DMS79 treated with DMSO at 0.1 percent for 48 hours (cell line): ENCODE measurements around the gene ST6GALNAC6.
"Not testable (repeated sequence)": the region's sequence is repeated elsewhere in the genome, so short reads cannot be mapped to it uniquely, and the experiment has no call there.

Source experiments
- DNase-seq: peaks from one replicate; lab custom pipeline; 2025; lab: John Stamatoyannopoulos, UW

Gene ST6GALNAC6

DNA sequence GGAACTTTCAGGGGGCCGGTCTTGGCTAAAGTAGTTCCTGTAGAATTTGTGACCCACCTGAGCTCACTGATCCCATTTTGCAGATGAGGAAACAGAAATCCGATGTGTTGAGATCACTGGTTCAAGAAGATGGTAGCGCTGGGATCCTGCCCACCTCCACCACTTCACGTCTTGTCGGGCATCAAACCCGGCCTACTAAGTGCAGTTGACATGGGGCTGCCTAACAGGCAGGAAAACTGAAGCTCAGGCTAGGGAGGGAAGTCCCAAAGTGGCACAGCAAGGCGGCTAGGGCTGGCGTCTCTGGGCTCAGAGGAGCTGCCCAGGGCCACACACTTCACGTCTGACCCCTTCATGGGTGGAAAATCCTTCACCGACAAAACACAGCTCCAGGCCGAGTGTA is 44.4 kb downstream of the ST6GALNAC6 start:
- no peak for DNase-seq

DNA sequence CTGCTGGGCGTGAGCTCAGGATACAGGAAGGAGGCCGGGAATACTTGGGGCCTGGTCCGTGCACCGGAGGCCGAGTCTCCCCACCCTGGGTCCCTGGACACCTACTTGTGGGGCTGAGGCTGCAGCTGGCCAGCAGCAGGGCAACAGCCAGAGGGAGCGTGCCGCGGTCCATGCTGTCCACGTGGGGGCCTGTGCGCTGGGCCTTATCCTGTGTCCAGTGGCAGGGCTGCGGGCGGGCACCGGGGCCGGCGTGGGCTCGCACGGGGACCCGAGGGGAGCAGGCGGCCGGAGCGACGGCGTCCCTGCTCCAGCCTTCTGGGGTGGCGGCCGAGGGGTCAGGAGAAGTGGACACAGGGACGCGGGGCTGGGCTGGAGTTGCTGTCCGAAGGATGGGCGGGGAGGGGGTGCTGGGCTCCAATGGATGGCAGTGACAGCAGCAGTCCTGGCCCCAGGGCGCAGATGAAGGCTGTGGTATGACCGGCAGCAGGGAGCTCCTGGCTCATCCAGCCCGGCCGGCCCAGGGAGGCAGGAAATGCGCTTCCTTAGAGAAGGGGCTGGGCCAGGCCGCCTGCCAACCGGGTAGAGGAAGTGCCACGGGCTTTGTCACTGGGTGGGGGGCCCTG is 45.1 kb downstream of the ST6GALNAC6 start, which contains the start of gene ENG:
ENG (minus strand) TSS at position 475 of the 623 bp plus-strand sequence; CDS start at position 172, 303 bp downstream.
- DNase-seq: no peak

DNA sequence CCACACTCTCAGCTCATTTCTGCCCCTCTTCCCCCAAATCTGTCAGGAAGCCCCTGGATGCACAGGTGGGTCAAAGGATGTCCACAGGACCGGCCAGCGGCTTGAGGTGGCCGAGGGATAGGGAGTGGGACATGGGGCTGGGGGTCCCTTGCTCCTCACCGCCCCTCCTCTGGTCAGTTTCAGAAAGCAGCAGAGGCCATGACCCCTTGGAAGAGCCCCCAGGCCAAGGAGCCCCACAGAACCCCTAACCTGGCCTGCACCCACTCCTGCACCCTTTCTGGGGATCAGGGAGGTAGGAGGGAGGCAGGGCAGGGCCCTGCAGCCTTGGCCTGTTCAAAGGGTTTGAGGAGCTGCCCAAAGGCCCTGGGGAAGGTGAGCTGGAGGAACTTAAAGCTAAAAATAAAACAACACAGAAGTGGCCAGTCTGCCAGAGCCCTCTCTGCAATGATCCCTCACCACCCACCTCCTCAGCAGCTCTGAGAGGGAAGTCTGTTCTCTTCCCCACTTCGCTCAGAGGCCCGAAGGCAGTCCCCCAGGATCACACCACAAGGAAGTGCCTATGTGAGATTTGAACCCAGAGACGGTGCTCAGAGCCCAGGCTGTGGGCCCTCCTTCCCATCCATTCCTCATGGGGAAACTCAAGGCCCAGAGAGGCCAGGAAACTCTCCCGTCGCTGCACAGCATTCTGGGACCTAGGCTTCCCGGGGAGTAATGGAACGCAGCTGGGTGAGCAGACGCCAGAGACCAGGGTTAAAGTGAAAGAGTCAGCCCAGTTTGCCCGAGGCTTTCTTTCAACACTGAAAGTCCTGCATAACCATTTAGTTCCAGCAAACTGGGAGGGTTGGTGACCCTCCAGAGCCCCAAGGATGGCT is 45.9 kb downstream of the ST6GALNAC6 start:
- no peak for DNase-seq

DNA sequence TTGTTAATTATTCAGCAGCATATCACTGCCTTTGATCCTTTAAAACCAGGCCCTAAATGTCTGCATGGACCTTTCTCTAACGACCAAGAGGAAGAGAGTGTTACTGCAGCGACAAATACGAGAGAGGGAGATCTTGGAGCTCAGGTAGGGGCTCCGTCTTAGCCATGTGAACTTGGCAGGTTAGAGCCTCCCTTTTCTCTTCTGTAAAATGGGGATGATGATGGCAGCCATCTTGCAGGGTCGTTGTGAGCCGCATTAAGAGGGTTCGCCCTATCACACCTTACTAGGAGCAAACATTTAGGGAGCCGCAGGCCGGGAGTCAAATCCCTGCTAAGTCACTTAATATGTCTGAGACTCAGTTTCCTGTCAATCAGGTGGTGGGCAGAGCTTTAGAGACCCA is 46.6 kb downstream of the ST6GALNAC6 start:
- DNase-seq: no peak

DNA sequence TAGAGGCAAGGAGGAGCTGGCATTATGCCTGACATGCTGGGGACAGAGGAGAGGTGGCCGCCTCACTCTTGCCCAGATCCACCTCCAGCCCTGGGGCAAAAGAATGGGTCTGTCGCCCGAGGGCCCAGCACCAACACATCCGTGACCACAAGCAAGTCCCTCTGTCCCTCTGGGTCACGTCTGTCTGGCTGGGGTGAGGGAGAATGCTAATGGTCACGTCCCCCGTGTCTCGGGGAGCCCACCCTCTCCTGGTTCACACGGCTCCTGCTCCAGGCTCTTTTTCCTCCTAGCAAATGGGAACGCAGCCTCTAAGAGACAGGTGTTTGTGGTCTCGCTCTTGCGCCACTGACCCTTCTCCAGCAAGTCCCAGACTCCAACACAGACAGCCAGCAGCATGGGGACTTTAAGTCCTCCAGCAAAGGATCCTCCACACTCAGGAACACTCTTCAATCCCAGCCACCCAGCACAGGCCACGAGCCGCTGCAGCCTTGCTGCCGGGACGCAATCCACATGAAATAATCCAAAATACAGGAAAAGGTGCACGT is 49.0 kb downstream of the ST6GALNAC6 start:
- no peak for DNase-seq

DNA sequence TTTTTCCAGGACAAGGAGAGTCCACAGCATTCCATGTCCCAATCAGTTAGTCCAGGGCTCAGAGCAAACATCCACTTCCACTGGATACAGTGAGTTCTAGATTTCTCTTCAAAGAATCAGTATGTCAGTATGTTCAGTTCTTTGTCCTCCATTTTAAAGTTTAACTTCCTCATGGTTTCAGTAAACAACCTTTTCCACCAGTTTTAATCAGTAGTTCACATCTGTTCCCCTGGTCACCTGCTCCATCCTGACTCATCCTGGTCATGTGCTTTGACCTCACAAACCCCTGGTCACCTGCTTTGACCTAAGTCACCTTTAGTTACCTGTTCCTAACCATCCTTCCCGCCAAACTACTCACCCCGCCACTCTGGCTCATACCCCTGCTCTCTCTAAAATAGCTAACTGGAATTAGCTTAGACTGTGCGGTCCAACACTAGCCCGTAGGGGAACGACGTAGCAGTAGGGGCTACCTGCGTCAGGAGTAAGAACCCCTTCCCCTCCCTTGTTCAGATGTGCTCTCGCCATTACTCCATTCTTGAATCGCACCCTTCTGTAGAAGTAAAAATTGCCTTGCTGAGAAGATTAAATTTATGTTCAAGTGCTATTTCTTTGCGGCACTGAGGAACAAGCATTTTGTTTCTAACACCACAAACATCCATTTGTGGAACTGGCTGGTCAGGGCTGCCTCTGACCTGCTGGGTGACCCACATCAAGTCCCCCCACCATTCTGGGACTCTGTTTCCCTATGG is 50.5 kb downstream of the ST6GALNAC6 start:
- no peak for DNase-seq

DNA sequence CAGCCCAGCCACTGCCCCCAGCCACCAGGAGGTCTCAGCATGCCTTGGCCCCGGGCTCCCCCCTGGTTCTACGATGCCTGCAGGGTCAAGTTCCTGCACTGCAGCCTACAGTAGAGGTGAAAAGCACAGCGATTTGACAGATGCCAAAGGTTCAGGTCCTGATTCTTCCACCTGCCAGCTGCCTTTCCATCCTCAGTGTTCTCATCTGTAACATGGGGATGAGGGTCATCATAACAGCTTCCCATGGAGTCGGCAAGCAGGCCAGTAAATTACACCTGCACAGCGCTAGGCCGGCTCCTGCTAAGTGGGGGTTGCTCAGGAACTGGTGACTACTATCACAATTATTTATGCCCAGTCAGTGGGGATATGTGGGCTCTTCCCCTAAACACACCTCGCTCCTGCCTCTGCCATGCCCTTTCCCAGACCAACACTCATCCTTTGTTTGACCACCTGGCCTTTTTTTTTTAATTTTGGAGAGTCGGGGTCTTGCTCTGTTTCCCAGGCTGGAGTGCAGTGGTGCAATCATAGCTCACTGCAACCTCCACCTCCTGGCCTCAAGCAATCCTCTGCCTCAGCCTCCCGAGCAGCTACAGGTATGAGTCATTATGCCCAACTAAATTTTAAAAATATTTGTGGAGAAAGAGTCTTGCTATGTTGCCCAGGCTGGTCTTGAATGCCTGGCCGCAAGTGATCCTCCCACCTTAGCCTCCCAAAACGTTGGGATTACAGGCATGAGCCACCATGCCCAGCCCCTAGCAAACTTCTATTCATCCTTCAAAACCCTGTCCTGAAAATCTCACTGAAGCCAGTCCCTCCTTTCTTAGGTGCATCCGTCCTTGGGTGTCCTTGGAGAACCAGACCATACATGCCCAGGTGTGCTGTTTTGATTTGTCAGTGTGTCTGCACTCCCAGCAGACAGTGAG is 51.3 kb downstream of the ST6GALNAC6 start:
- DNase-seq: no peak

DNA sequence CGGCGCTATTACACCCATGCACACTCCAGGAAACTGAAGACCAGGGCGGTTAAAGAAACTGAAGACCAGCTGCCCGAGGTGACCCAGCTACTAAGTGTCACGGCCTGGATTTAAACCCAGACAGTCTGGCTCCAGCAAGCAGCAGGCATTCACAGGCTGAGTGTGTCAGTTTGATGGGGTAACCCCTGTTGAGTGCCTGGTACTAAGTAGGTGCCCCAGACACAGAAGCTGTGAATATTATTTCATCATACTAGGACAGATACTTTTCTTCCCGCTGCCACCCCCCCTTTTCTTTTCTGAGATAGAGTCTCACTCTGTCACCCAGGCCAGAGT is 52.3 kb downstream of the ST6GALNAC6 start:
- DNase-seq: no peak

DNA sequence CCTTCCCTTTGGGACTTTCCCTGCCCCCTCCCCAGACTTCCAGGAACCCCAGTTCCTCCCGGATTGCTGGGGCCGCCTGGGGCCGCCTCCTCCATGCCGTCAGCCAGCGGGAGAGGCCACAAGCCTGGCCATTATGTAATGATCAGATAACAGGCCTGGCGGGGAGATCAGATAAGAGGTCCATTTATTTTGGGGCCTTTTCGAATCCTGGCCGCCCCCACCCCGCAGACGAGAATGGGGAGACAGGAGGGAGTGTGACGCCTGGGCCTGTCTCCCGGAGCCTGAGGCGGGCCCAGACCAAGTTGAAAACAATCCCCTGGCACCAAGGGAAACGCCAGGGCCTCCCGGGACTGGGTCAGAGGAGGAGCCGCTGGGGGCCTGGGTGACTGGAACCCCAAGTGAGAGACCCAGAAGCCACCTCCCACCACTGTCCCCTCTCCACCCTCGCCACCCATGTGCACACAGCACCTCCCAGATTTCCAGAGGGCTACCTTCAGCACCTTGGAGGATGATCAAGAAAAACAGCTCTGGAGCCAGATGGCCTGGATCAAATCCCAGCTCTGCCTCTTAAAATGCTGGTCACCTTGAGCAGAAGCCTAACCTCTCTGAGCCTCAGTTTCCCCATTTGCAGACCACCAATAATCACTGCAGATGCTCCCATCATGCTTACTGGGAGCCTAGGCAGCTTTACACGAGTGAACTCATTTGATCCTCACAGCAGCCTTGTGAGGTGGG is 52.8 kb downstream of the ST6GALNAC6 start:
- DNase-seq: no peak

DNA sequence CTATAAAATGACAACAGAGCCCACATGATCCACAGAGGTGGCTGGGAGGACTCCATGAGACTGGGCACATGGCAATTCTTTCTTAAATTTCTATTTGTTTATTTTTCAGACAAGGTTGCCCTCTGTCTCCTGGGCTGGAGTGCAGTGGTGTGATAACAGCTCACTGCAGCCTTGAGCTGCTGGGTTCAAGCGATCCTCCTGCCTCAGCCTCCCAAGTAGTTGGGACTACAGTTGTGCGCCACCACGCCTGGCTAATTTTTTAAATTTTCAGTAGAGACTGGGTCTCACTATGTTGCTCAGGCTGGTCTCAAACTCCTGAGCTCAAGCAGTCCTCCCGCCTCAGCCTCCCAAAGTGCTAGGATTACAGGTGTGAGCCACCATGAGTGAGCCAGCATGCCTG is 53.8 kb downstream of the ST6GALNAC6 start:
- DNase-seq: not testable (repeated sequence)

DNA sequence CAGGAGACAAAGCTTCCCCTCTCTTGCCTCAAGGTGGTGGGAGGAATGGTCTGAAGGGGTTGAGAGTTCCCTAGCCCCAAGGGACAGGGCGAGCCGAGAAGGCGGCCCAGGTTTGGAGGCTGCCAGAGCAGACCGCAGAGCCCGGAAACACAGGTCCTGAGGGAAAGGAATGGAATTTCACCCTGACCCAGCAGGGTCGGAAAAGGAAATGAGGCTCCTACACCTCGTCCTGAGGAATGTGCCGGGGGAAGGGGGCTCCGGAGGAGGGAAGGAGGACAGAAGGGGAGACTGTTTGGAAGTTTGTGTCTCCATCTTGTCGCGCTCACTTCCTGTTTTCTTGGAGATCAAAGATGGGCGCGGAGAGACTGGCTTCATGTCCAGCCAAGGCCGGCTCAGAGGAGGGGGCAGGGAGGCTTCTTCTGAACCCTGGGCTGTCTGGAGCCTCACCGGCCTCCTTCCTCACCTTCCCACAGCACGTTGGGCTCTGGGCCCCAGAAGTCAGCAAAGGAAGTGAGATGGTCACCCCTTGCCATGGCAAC is 54.5 kb downstream of the ST6GALNAC6 start:
- no peak for DNase-seq

DNA sequence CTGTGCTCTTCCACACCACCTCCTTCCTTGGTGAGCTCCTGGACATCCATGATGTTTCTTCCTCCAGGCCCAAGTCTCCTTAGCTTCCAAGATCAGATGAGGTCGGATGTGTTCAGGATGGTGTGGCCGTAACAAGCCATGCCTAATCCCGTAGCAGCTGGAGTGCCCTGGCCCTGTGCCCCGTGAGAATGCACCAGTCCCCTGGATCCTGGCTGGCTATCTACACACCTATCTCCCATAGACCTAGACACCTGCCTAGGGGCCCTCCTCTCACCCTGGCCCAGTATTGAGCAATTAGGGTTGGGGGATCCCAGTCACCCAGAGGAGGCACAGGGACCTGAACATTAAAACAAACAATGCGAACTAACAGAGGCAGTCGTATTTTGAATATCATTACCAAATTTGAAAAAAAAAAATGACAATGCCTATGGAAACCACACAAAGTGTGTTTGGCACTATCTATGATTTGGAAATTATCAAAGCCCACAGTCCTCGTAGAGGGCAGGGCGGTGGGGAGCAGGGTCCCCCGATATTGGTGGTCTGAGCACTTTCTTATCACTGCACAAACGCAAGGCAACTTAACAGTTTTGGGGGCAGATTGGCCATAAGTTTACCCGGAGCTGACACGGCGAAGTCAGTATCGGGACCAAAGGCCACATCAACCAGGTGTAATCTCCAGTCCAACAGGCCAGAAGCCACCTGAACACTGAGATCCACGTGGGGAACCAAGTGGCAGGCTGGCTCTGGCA is 58.1 kb downstream of the ST6GALNAC6 start:
- no peak for DNase-seq

DNA sequence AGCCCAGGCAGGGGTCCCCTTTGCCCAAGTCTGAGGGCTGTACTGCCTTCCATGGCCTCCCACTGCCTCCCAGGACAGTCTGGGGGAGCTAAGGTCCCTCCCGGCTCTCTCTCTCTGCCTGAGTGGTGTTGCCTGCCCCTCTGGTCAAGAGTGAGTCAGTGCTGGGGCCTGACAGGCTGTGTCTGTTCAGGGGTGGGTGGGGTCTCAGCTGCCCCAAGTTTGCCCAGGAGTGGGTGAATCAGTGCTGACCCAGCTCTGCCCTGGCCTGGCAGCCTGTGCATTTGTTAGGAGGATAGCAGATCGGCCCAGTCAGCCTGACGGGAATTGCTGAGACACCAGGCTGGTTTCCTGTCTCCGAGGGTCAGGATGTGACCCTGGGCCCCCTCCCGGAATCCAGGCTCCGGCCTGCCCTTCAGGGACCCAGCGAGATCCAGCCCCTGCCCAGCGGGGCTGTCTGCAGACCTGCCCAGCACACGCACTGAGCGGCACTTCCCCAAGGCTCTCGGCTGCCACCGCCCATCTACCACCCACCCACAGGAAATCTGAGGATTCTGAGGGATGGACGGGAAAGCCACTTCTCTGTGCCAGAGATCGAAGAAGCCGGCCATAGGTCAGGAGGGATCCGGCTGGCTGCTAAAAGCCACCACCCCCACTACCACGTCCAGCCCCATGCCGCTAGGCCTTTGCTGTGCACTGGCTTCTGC is 60.9 kb downstream of the ST6GALNAC6 start:
- DNase-seq: no peak

DNA sequence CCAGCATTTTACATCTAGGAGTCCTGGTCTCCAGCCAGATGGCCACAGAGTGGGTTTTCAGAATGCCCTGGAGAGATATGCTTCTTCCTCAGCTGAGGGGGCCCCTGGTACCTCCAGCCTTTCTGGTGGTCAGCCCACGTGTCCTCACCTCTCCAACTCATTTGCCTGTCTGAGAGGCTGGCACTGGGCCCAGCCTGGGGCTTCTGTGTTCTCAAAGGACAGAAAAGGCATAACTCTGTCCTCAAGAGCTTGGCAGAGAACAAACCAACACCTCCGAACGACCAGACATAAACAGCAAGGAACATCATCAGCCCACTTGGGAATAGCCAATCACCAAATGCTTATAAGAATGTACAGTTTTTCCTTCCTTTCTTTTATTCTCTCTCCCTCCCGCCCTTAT is 62.1 kb downstream of the ST6GALNAC6 start:
- DNase-seq: peak; percentile 86

DNA sequence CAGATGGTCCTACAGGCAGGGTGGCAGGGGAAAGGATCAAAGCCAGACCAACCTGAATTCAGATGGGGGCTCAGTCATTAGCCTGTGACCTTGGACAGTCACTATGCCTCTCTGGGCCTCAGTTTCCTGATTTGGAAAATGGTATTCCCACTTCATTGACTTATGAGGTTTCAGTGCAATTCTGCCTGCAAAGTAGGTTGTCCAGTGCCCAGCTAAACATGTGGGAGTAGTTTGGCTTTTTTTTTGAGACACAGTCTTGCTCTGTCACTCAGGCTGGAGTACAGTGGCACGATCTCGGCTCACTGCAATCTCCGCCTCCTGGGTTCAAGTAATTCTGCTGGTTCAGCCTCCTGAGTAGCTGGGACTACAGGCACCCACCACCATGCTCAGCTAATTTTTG is 62.8 kb downstream of the ST6GALNAC6 start:
- not testable (repeated sequence) for DNase-seq

DNA sequence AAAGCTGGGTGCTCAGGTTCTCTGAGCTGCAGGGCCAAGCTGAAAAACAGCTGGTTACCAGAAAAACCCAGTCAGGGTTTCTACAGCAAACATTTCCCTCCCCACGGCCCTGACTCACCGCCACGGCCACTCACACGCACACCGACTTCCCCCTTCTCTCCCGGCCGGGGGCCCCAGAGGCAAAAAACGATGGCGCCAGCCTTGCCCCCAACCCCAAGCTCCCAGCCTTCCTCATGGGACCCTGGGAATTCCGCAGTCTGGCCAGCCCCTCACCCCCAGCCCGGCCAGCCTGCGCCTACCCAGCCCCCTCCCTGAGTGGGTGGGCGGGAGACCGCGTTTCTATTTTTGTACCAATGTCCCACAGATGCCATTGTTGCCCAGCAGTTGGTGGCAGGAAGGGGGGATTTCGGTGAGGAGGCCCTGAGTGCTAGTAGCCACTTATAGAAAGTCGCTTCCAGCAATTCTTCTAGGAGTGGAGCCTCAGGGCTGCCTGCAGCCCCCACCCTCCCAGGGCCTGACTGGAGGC is 63.3 kb downstream of the ST6GALNAC6 start:
- no peak for DNase-seq
